Muscle layer of colon (tissue), 2 donors: ENCODE data around the gene NPAS3.

Experiments used
- H3K27ac ChIP-seq: one replicate; pipeline ENCODE4 v1.7.0; 2013; ENCODE audit warnings: low read depth, mild to moderate bottlenecking, low read length, moderate library complexity
- H3K27me3 ChIP-seq, 2 donors: one replicate each; pipeline ENCODE4 v1.7.0; 2013; ENCODE audit warnings: low read length in 2 of 2, mild to moderate bottlenecking in 2 of 2; ENCODE audit not compliant: insufficient read depth in 2 of 2, control insufficient read depth in 1 of 2
- H3K36me3 ChIP-seq: one replicate; pipeline ENCODE4 v1.7.0; 2013; ENCODE audit warnings: mild to moderate bottlenecking, low read length; ENCODE audit not compliant: insufficient read depth
- H3K4me1 ChIP-seq: one replicate; pipeline ENCODE4 v1.7.0; 2013; ENCODE audit warnings: mild to moderate bottlenecking, low read length; ENCODE audit not compliant: insufficient read depth
- H3K4me3 ChIP-seq, 2 donors: one replicate each; pipeline ENCODE4 v1.7.0; 2013; ENCODE audit warnings: low read length in 2 of 2, low read depth in 1 of 2, mild to moderate bottlenecking in 1 of 2, moderate library complexity in 1 of 2
- H3K9ac ChIP-seq: one replicate; pipeline ENCODE4 v1.7.0; 2013; ENCODE audit warnings: low read length
- H3K9me3 ChIP-seq: one replicate; pipeline ENCODE4 v1.7.0; 2013; ENCODE audit warnings: mild to moderate bottlenecking, low read length
- donor health status: abdominal sarcoma.
- donor health status: Adenocarcinoma of cecum.

Gene NPAS3

DNA sequence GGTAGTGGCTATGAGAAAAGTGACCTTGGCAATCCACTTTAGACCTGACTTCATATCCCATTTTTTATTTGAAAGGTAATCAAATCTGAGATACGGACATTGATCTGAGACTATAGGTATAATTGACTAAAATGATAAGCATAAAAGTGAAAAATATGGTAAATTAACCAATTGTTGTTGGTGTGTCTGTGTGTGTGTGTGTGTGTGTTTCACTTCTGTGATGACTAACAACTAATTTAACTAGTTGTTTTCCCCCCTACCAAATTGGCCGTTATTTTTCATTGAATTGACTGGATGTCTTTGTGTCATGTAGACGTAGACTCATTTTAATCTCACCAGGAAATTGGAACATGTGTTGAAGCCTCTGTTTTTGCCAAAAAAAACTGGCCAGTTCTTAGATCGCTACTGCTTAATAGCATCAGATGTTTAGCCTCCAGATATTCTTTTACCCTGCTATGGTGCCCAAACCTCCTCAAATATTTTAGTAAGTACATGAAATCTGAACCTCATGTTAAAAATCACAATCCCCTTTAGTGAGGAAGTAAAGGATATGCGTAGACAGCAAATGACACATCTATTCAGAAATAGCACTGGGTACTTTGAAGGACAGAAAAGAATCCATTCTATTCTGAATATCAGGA is 617.2 kb downstream of the NPAS3 start:
- Histone ChIP-seq H3K9ac (no peak overlapping the region), H3K27me3 (no peaks in the 10 kb centered on the region), H3K4me1 (no peaks in the 10 kb centered on the region), H3K9me3 (no peaks in the 10 kb centered on the region), H3K27ac (no peak overlapping the region), H3K4me3 (no peak overlapping the region), H3K36me3 (no peaks in the 10 kb centered on the region)

DNA sequence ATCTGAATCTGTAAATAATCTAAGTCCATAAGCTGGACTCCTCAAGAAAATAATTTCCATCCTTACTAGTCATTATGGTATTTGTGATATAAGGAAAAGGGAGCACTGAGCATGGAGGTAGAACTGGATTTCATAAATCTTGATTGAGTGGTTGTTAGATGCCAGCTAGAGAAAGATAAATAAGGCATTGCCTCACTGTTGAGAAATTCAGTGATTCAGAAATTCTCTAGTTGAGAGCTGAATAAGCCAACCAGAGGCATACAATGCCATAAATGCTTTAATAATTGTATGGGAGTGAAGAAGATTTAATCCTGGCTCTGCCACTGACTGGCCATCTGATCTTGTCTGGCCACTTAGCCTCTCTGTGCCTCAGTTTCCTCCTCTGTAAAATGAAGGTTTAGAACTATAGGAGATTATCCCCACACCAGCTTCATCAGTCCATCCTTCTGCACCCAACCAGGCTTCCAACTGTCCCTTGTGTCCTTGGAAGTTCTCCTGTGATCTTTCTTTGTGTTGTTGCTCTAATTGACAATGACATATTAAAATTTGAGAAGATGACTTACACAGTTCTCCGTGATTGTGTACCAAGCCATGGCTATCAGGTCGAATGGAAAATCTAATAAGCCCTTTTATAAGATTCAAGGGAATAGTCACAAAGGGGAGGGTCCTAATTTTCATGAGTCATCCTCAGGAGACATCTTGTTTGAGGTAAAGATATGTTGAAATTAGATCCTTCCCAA is 617.9 kb downstream of the NPAS3 start:
- no peak overlapping the region for H3K27ac ChIP-seq
- H3K9me3 ChIP-seq, result no peaks in the 10 kb centered on the region
- H3K9ac ChIP-seq, result no peak overlapping the region
- no peak overlapping the region for H3K4me3 ChIP-seq
- H3K36me3 ChIP-seq, result no peaks in the 10 kb centered on the region
- no peaks in the 10 kb centered on the region for H3K27me3 ChIP-seq
- no peaks in the 10 kb centered on the region for H3K4me1 ChIP-seq

DNA sequence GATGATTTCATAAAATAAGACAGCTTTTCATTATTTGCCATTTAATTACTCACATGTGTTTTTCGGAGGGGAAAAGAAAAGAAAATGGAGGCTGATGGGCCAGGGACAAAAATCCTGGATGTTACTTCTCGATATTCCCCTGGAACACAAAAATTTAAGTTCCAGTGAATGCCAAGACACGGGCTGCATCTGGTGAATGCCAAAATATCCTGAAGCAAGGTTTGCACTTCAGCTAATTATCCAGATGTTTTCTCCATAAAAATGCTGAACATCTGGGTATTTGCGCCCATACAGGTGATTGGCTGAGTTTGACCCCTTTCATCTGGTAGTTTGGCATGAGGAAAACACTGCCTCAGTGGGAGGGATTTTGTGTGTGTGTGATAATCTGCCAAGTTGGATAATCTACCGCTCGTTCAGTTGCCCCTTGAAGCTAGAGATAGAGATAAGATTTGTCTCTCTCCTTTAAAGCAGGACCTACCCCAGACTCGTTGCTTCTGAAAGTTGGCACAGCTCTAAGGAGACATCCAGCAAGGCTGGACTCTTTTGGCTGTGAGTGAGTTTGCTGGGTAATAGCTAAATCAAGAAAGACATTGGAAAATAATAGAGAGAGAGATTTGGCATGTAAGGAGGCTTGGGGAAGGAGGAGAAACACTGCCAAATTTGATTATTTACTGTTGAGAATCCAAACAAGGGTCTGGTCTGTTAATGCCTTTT is 622.2 kb downstream of the NPAS3 start:
- Histone ChIP-seq H3K9ac (no peak overlapping the region), H3K27me3 (no peaks in the 10 kb centered on the region), H3K4me3 (no peak overlapping the region), H3K36me3 (no peaks in the 10 kb centered on the region), H3K9me3 (no peaks in the 10 kb centered on the region), H3K4me1 (no peaks in the 10 kb centered on the region), H3K27ac (no peak overlapping the region)

DNA sequence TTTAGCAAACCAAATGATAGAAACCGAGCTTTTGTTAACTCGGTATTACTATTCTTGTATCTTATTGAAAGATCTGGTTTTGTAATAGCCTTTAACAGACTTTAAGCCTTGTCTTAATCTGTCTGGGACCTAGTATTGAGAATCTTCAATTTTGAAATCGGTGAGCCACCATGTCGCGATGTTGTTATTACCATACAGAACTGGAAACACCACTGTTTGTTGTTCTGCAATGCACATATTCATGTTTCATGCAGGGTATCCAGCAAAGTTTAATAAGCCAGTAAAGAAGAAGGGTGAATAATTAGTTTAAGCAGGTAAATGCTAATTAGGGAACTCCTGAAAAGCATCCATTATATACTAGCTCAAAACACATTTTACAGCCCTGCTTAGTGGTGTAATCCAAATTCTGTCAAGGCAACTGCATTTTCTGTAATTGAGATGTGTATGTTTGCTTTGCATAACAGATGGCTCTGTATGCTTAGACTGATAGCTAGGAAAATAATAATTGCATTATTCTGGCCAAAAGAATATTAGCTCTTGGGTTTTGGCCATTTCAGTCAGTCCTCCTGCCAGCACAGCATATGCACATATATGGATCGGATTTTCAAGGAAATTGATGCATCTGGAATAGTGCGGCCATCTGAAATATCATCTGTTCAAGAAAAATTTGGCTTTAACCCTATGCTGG is 623.0 kb downstream of the NPAS3 start:
- Histone ChIP-seq H3K36me3 (no peaks in the 10 kb centered on the region), H3K9me3 (no peaks in the 10 kb centered on the region), H3K27ac (no peak overlapping the region), H3K4me1 (no peaks in the 10 kb centered on the region), H3K9ac (no peak overlapping the region), H3K4me3 (no peak overlapping the region), H3K27me3 (no peaks in the 10 kb centered on the region)

DNA sequence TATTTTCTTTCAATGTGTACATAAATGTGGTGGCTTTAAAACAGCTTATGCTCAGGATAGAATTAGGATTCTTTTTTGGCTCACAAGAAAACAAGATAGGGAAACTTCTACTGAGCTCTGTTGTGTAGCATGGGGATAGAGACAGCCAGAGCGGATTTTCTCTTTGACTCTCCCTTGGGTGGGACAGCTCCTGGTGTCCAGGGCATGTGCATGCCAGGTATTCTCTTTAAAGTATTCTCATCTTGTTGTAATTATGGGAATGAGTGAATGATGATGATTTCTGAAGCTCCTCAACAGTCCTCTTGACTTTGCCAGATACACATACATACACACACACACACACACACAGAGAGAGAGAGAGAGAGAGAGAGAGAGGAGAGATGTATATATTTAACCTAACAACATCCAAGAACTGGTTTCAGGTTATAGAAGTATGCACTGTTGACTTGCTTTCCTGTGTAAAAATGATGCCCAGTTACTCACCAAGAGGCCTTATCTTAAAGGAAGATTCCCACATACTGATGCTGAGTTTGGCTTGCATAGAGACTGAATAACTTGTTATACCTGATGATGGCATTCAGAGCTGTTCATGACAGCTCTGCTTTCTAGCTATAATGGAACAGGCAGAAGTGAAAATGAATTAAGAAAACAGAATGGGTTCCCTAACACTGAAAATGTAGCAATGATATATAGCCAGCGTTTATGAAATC is 624.7 kb downstream of the NPAS3 start:
- no peaks in the 10 kb centered on the region for H3K27me3 ChIP-seq
- H3K4me3 ChIP-seq, result no peak overlapping the region
- no peaks in the 10 kb centered on the region for H3K36me3 ChIP-seq
- no peaks in the 10 kb centered on the region for H3K9me3 ChIP-seq
- no peak overlapping the region for H3K27ac ChIP-seq
- no peak overlapping the region for H3K9ac ChIP-seq
- no peaks in the 10 kb centered on the region for H3K4me1 ChIP-seq

DNA sequence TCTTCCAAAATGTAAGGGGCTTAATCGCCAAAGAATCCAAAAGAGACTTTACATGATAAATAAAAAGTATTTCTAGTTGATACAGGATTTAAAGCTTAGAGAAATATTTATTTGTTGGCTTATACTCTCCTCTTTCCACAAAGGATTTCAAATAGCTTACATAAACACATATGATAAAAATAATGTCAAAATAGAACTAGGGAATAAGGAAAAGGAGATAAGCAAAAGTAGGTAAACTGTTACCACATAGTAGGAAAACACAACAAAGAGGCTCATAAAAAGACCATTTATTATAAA is 625.2 kb downstream of the NPAS3 start:
- Histone ChIP-seq H3K9me3 (no peaks in the 10 kb centered on the region), H3K4me1 (no peaks in the 10 kb centered on the region), H3K27ac (no peak overlapping the region), H3K27me3 (no peaks in the 10 kb centered on the region), H3K9ac (no peak overlapping the region), H3K4me3 (no peak overlapping the region), H3K36me3 (no peaks in the 10 kb centered on the region)

DNA sequence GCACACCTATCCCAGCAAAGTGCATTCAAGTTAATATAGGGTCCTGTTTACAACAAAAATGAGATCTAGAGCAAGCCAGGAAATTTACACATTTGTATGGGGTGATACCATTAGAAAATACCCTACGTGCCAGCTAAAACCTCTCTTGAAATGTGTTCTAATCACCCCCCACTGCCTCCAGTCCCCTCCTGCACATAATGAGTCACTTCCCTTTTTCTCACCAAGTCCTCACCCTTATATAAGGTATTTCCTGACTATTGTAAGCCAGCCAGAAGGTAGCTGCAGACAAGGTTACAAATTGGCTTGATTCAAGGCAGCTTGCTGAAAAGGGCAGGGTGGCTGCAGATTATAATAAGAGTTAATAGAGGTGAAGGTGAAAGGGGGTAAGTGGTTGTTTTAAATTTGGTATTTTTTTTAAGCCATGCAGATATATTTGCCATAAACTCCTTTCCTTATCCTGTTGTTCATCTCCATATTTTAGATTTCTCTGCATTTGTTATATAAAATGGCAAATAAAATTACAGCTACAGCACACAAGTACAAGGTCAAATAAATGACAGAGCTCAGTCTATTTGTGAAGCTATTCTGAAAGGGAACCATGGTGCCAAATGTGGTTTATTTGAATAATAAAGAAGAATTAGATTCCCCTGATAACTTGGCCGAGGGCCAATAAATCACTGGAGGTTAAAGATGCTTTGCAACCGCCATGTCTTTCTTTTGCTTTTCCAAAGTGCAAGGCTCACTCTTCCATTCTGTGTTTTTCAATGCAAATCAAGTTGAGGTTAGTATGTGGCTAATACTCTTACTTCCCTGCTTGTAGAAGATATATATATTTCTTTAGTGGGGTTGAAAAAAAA is 626.3 kb downstream of the NPAS3 start:
- no peak overlapping the region for H3K4me3 ChIP-seq
- H3K4me1 ChIP-seq, result no peaks in the 10 kb centered on the region
- no peak overlapping the region for H3K9ac ChIP-seq
- H3K36me3 ChIP-seq, result no peaks in the 10 kb centered on the region
- no peak overlapping the region for H3K27ac ChIP-seq
- H3K9me3 ChIP-seq, result no peaks in the 10 kb centered on the region
- no peaks in the 10 kb centered on the region for H3K27me3 ChIP-seq

DNA sequence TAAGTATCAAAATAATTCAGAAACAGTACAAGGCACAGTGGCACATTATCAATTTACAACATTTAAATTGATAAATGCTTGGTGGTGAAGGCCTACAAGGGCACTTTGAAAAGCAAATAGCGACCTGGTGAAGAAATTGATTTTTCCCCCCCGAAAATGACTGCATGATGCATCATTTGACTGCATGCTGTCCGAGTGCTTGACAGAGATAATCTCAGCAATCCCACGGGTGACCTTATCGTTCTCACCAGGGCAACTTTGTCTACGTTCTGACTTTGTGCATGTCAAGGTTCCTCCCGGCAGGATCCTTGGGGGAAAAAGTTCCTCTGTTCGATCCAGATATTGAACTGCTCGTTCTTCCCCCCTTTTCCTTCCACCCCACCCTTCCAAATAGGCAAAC is 627.4 kb downstream of the NPAS3 start:
- H3K4me1 ChIP-seq, result peaks cover 4% of the 10 kb centered on the region

DNA sequence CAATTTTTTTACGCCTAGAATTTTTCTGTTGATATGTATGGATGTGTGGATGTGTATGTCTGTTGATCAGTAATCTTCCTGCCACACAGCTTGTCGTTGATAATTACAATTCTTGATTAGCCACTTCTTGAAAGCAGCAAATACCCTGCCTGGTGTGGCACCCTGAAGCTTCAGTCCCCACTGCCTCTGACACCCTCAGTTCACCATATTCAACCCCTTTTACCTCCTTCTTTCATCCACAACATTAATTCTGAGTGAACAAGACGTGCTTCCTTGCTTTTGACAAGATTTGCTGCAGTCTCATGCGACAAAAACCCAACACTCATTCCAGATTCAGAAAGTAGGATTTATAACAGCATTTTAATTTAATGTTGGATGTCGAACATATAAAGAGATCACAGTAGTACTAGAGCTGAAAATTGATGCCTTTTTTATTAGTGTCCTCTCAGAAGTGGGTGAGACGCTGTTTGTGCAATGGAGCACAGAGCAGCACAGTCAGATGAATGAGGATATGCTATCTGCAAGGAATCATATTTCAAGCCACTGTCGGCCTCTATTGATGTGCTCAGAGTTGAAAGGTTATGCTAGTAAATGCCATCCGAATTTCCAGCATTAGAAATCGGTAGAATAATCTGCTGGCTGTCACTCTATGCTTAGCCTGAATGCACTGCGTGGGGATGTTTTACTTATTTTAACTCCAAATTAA is 628.5 kb downstream of the NPAS3 start:
- no peaks in the 10 kb centered on the region for H3K9me3 ChIP-seq
- no peak overlapping the region for H3K4me3 ChIP-seq
- H3K36me3 ChIP-seq, result no peaks in the 10 kb centered on the region
- no peak overlapping the region for H3K27ac ChIP-seq
- H3K9ac ChIP-seq, result no peak overlapping the region
- peaks cover 10% of the 10 kb centered on the region for H3K4me1 ChIP-seq
- H3K27me3 ChIP-seq, result no peaks in the 10 kb centered on the region

More for the DNA sequence above, 627.4 kb downstream of the NPAS3 start:
- Histone ChIP-seq H3K27me3 (no peaks in the 10 kb centered on the region), H3K9ac (no peak overlapping the region), H3K27ac (no peak overlapping the region), H3K36me3 (no peaks in the 10 kb centered on the region), H3K9me3 (no peaks in the 10 kb centered on the region), H3K4me3 (no peak overlapping the region)

DNA sequence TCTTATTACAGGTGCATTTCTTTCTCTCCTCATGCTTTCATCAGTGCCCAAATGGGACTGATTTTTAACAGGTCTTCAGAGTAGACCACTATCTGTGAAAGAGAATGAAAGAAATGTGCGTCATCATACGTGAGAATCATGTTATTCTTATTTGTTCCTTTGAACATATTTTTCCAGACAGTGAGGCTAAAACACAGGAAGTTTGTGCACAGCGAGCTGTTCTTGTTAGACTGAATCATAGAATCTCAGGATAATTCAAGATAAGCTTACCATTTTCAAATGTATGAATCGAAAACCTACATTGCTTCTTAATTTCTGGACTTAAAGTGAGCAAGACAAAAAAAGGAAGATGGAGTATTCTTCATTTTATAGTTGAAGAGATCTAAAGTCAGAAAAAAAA is 629.1 kb downstream of the NPAS3 start:
- no peaks in the 10 kb centered on the region for H3K36me3 ChIP-seq
- no peak overlapping the region for H3K4me3 ChIP-seq
- no peaks in the 10 kb centered on the region for H3K9me3 ChIP-seq
- H3K27me3 ChIP-seq, result no peaks in the 10 kb centered on the region
- H3K4me1 ChIP-seq, result peaks cover 10% of the 10 kb centered on the region
- no peak overlapping the region for H3K27ac ChIP-seq
- no peak overlapping the region for H3K9ac ChIP-seq
